Aorta (tissue), 5 donors: ENCODE results near the gene FOLR2. TPM values are rescaled to one million over a fixed set of nuclear protein-coding genes. Genes with fewer than 3 reads are reported as not detected.

ENCODE experiments used
- ATAC-seq: fragments of 200-7000 bp; cut with Tn5 transposase; one replicate; pipeline ENCODE4 v1.9.1; 2022; ENCODE audit warnings: moderate library complexity; ENCODE audit not compliant: low FRiP score
- DNase-seq, 2 donors: peaks; one replicate each; pipeline ENCODE4 v3.0.0-alpha.2; 2020
- H3K27ac ChIP-seq, 2 donors: one replicate each; pipeline ENCODE4 v1.5.1; 2013; ENCODE audit warnings: low read length in 2 of 2, mild to moderate bottlenecking in 2 of 2, moderate library complexity in 2 of 2, control low read depth in 1 of 2, inconsistent platforms in 1 of 2, low read depth in 1 of 2
- H3K27me3 ChIP-seq, 2 donors: one replicate each; pipeline ENCODE4 v1.6.1; 2013; ENCODE audit warnings: control low read depth in 1 of 2, low read length in 1 of 2, mild to moderate bottlenecking in 1 of 2, moderate library complexity in 1 of 2; ENCODE audit not compliant: insufficient read depth in 2 of 2, control insufficient read depth in 1 of 2
- H3K36me3 ChIP-seq, 2 donors: one replicate each; pipeline ENCODE4 v1.6.1; 2013; ENCODE audit warnings: control low read depth in 1 of 2, low read length in 1 of 2, mild to moderate bottlenecking in 1 of 2; ENCODE audit not compliant: insufficient read depth in 2 of 2, control insufficient read depth in 1 of 2
- H3K4me1 ChIP-seq, 2 donors: one replicate each; pipeline ENCODE4 v1.6.1; 2013; ENCODE audit warnings: low read length in 2 of 2, control low read depth in 1 of 2, mild to moderate bottlenecking in 1 of 2, moderate library complexity in 1 of 2; ENCODE audit not compliant: insufficient read depth in 2 of 2, control insufficient read depth in 1 of 2
- H3K4me3 ChIP-seq, 2 donors: one replicate each; pipeline ENCODE4 v1.5.1; 2013; ENCODE audit warnings: low read length in 2 of 2, control low read depth in 1 of 2, mild to moderate bottlenecking in 1 of 2
- H3K9me3 ChIP-seq: one replicate; pipeline ENCODE4 v1.6.1; 2013; ENCODE audit warnings: mild to moderate bottlenecking, low read length; ENCODE audit not compliant: control insufficient read depth
- WGBS, 2 donors: extraction: QIAGEN DNeasy Blood & Tissue Kit; methylation state at CpG; one replicate each; pipeline ENCODE4 v1.1.7; 2013; 5-methylcytosine and 5-hydroxymethylcytosine counted together
- intact Hi-C, 2 donors: fragments of 100-400 bp; cut with DNase I; formaldehyde crosslinking; loops; one replicate each; pipeline versions ENCODE4 v1.14.2 to v1.15.0; 2022
- polyA plus RNA-seq, 2 donors: library from polyadenylated mRNA; stranded (reverse); fragments of 200-250 nt; gene quantifications; one replicate each; pipeline ENCODE4 v1.2.3, GENCODE V29; 2013
- total RNA-seq, 2 donors: library from RNA; stranded (reverse); fragmentation: NEBNext Ultra II Directional; extraction: Animal tissue kit (Norgen Biotek cat#: 25700); gene quantifications; one replicate each; pipeline ENCODE4 v1.2.1, GENCODE V29; 2021
- donor health status: healthy with polysubstance abuse.
- donor health status: Bipolar disorder and iron deficiency.
- donor health status: DM: no; HTN: no; CAD: no.
- donor health status: DM: no; HTN: no; CAD: no.
- donor health status: DM: yes; HTN: yes; CAD: no.

Gene FOLR2
- total and polyA plus RNA-seq, 4 donors = 8.8 to 85.2 (median 26.5) TPM

- peaks cover 0 to 1% of the 10 kb centered on the region in 2 donors for H3K36me3 ChIP-seq
- DNase-seq = peak; percentile 76 to 88
- peak overlapping the region; percentile 15 to 17 for H3K4me3 ChIP-seq
- no peak overlapping the region for H3K27ac ChIP-seq
- peak; percentile 66 for ATAC-seq
- peaks cover 0 to 5% of the 10 kb centered on the region in 2 donors for H3K27me3 ChIP-seq
- intact Hi-C loops = loop anchor here in 1 of 2 donors (10.0 kb wide), 1 partner anchor 125 kb away; the partner anchor contains the start of gene ANAPC15
- H3K9me3 ChIP-seq = no peaks in the 10 kb centered on the region
- 0 to 1% methylated on average over 21 to 69 of the region's 69 CpGs for WGBS, 2 donors
- no peaks in the 10 kb centered on the region for H3K4me1 ChIP-seq
Observed at GRCh38 chr11:72239849-72240460, 23.4 kb downstream of the FOLR2 start.

- DNase-seq (peak in 1 of 2 donors; percentile 72), ATAC-seq (no peak)
- peaks cover 0 to 1% of the 10 kb centered on the region in 2 donors for H3K36me3 ChIP-seq
- H3K4me3 ChIP-seq = peak overlapping the region in 1 of 2 donors; percentile 17
- 9 to 14% methylated on average over 43 to 44 of the region's 44 CpGs for WGBS, 2 donors
- H3K9me3 ChIP-seq = no peaks in the 10 kb centered on the region
- no peaks in the 10 kb centered on the region for H3K4me1 ChIP-seq
- peaks cover 0 to 5% of the 10 kb centered on the region in 2 donors for H3K27me3 ChIP-seq
- no peak overlapping the region for H3K27ac ChIP-seq
- intact Hi-C loops = no loop called here
Observed at GRCh38 chr11:72240461-72241290, 24.1 kb downstream of the FOLR2 start.

GRCh38 chr11:72241291-72241781 is 24.7 kb downstream of the FOLR2 start:
- Histone ChIP-seq H3K36me3 (no peaks in the 10 kb centered on the region), H3K4me3 (no peak overlapping the region), H3K27ac (no peak overlapping the region), H3K4me1 (no peaks in the 10 kb centered on the region), H3K9me3 (no peaks in the 10 kb centered on the region), H3K27me3 (peaks cover 0 to 5% of the 10 kb centered on the region in 2 donors)
- no peak for ATAC-seq
- 21 to 31% methylated on average over 15 to 20 of the region's 20 CpGs for WGBS, 2 donors
- intact Hi-C loops = no loop called here
- DNase-seq = peak in 1 of 2 donors; percentile 75

GRCh38 chr11:72242141-72242540 is 25.5 kb downstream of the FOLR2 start:
- ATAC-seq (no peak), DNase-seq (no peak)
- Histone ChIP-seq H3K4me3 (no peak overlapping the region), H3K36me3 (no peaks in the 10 kb centered on the region), H3K27ac (no peak overlapping the region), H3K4me1 (no peaks in the 10 kb centered on the region), H3K27me3 (peaks cover 0 to 5% of the 10 kb centered on the region in 2 donors), H3K9me3 (no peaks in the 10 kb centered on the region)
- intact Hi-C loops = no loop called here
- WGBS, 2 donors = 98 to 100% methylated on average over 2 of the region's 2 CpGs

- H3K4me3 ChIP-seq = no peak overlapping the region
- 27 to 32% methylated on average over 43 to 58 of the region's 58 CpGs for WGBS, 2 donors
- H3K36me3 ChIP-seq = no peaks in the 10 kb centered on the region
- no peaks in the 10 kb centered on the region for H3K4me1 ChIP-seq
- DNase-seq (peak in 1 of 2 donors; percentile 73), ATAC-seq (no peak)
- no peak overlapping the region for H3K27ac ChIP-seq
- no peaks in the 10 kb centered on the region for H3K9me3 ChIP-seq
- peaks cover 0 to 5% of the 10 kb centered on the region in 2 donors for H3K27me3 ChIP-seq
- intact Hi-C loops = no loop called here
Observed at GRCh38 chr11:72243173-72244059, 26.8 kb downstream of the FOLR2 start.

- H3K4me3 ChIP-seq = no peak within 1 kb of the TSS
- H3K9me3 ChIP-seq = no peaks in the 10 kb centered on the region
- H3K4me1 ChIP-seq = no peaks in the 10 kb centered on the region
- no peak within 1 kb of the TSS for H3K27ac ChIP-seq
- intact Hi-C loops = no loop called here
- H3K27me3 ChIP-seq = peaks cover 0 to 5% of the 10 kb centered on the region in 2 donors
- no peaks in the 10 kb centered on the region for H3K36me3 ChIP-seq
- no peak for ATAC-seq
- DNase-seq = no peak
- 2 to 7% methylated on average over 10 to 37 of the region's 37 CpGs for WGBS, 2 donors
Observed at GRCh38 chr11:72244060-72244360, 27.4 kb downstream of the FOLR2 start, which contains the start of gene PHOX2A. PHOX2A (minus strand) TSS chr11:72244176; CDS start chr11:72244004, 172 bp downstream.

GRCh38 chr11:72244361-72245262 is 28.0 kb downstream of the FOLR2 start:
- no peaks in the 10 kb centered on the region for H3K4me1 ChIP-seq
- ATAC-seq = no peak
- intact Hi-C loops = no loop called here
- peak in 1 of 2 donors; percentile 74 for DNase-seq
- peaks cover 0 to 5% of the 10 kb centered on the region in 2 donors for H3K27me3 ChIP-seq
- no peak overlapping the region for H3K4me3 ChIP-seq
- H3K36me3 ChIP-seq = no peaks in the 10 kb centered on the region
- no peaks in the 10 kb centered on the region for H3K9me3 ChIP-seq
- WGBS, 2 donors = 4 to 5% methylated on average over 45 to 46 of the region's 46 CpGs
- no peak overlapping the region for H3K27ac ChIP-seq
